ENCODE results near the gene SPINT3.

Gene SPINT3

DNA sequence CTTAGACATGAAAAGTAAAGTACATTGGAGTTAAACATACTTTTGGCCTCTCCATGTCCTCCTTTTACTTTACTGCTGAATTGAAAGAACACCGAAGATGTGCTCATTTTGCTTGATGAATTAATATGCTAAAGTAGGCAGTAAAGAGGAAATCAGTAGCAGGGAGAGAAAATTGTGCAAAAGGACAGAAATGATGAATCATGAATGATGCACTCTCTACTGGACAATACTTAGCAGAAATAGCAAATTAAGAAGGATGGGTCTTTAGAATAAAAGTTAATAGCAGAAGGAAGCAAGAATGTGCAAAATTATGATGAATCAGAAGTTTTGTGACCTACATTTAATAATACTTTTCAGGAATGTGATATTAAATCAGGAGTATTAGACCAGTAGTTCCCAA, 8.4 kb upstream of the SPINT3 start:
- H2AFZ ChIP-seq (ENCODE audit: low read depth, low read length): no peak overlapping the region
- H2BK5ac ChIP-seq (ENCODE audit: low read depth, low read length, poor library complexity, severe bottlenecking): no peak overlapping the region
- no peak overlapping the region for H2BK120ac ChIP-seq (ENCODE audit: low read depth, low read length)
- H3K4me2 ChIP-seq (ENCODE audit: low read length, poor library complexity, severe bottlenecking): no peak overlapping the region
- H3K27me3 ChIP-seq (ENCODE audit: control insufficient read depth in 1 of 2, insufficient read depth in 1 of 2, low read length in 2 of 2): peaks cover 22 to 32% of the 10 kb centered on the region in 2 experiments
- H3K36me3 ChIP-seq (ENCODE audit: control insufficient read depth in 1 of 2, insufficient read depth in 2 of 2, low read depth in 1 of 2, low read length in 2 of 2): no peaks in the 10 kb centered on the region
- no peak overlapping the region for H4K91ac ChIP-seq (ENCODE audit: low read length)
- no peak for DNase-seq
- H3K18ac ChIP-seq (ENCODE audit: low read depth in 1 of 2, low read length in 2 of 2): no peak overlapping the region
- no peak overlapping the region for H4K8ac ChIP-seq (ENCODE audit: low read length)
- no peaks in the 10 kb centered on the region for H3K9me3 ChIP-seq (ENCODE audit: control insufficient read depth, low read length)
- no peak overlapping the region for H3K23ac ChIP-seq (ENCODE audit: low read length in 2 of 2)
- H2BK15ac ChIP-seq (ENCODE audit: low read depth, poor library complexity, severe bottlenecking): no peak overlapping the region
- H2AK5ac ChIP-seq (ENCODE audit: low read length, severe bottlenecking): no peak overlapping the region
- no peak overlapping the region for H3K27ac ChIP-seq (ENCODE audit: low read length, poor library complexity, severe bottlenecking)
- no peak overlapping the region for H3K4me3 ChIP-seq (ENCODE audit: insufficient read depth in 1 of 2, low read depth in 1 of 2, low read length in 2 of 2)
- no peaks in the 10 kb centered on the region for H3K79me1 ChIP-seq (replicated peaks; ENCODE audit: low read length, poor library complexity, severe bottlenecking)
- no peaks in the 10 kb centered on the region for H3K4me1 ChIP-seq (ENCODE audit: control insufficient read depth, insufficient read depth, low read depth, low read length)
- no peak overlapping the region for H3K9ac ChIP-seq (ENCODE audit: low read length)
- no peak overlapping the region for H2BK12ac ChIP-seq (ENCODE audit: low read length in 2 of 2)
- no peak overlapping the region for H3K4ac ChIP-seq (ENCODE audit: low read depth in 1 of 2, low read length in 2 of 2)
- H3K14ac ChIP-seq (ENCODE audit: low read length in 2 of 2): no peak overlapping the region
- 42% methylated on average over 1 of the region's 1 CpG for WGBS

DNA sequence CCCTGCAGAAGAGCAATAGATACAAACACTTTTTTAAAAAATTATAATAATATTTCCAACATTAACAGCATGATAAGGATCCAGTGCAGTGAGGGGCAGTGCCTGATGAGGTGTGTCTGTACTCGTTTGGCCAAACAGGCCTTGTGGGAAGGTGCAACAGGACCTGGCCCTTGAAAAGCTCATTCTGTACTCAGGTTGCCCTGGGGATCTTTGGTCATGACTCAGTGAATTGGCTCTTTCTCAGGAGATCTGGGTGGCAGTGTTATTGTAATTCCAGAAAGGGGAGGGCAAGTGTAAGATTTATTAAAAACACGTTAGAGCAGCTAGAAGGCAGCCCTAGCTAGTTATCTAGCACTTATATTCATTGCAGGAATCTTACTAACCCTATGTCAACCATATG, 2.9 kb upstream of the SPINT3 start:
- WGBS: 65% methylated on average over 1 of the region's 2 CpGs
- H2AK5ac ChIP-seq (ENCODE audit: low read length, severe bottlenecking): no peak overlapping the region
- H3K23ac ChIP-seq (ENCODE audit: low read length in 2 of 2): no peak overlapping the region
- no peak overlapping the region for H4K91ac ChIP-seq (ENCODE audit: low read length)
- H3K9me3 ChIP-seq (ENCODE audit: control insufficient read depth, low read length): no peaks in the 10 kb centered on the region
- H2BK5ac ChIP-seq (ENCODE audit: low read depth, low read length, poor library complexity, severe bottlenecking): no peak overlapping the region
- H3K4ac ChIP-seq (ENCODE audit: low read depth in 1 of 2, low read length in 2 of 2): no peak overlapping the region
- no peak overlapping the region for H2BK120ac ChIP-seq (ENCODE audit: low read depth, low read length)
- no peaks in the 10 kb centered on the region for H3K36me3 ChIP-seq (ENCODE audit: control insufficient read depth in 1 of 2, insufficient read depth in 2 of 2, low read depth in 1 of 2, low read length in 2 of 2)
- H3K4me2 ChIP-seq (ENCODE audit: low read length, poor library complexity, severe bottlenecking): no peak overlapping the region
- H3K4me3 ChIP-seq (ENCODE audit: insufficient read depth in 1 of 2, low read depth in 1 of 2, low read length in 2 of 2): no peak overlapping the region
- no peak overlapping the region for H3K14ac ChIP-seq (ENCODE audit: low read length in 2 of 2)
- H3K27me3 ChIP-seq (ENCODE audit: control insufficient read depth in 1 of 2, insufficient read depth in 1 of 2, low read length in 2 of 2): peaks cover 10 to 42% of the 10 kb centered on the region in 2 experiments
- H3K9ac ChIP-seq (ENCODE audit: low read length): no peak overlapping the region
- H4K8ac ChIP-seq (ENCODE audit: low read length): no peak overlapping the region
- H2BK12ac ChIP-seq (ENCODE audit: low read length in 2 of 2): no peak overlapping the region
- no peak for DNase-seq
- no peak overlapping the region for H3K18ac ChIP-seq (ENCODE audit: low read depth in 1 of 2, low read length in 2 of 2)
- no peak overlapping the region for H2BK15ac ChIP-seq (ENCODE audit: low read depth, poor library complexity, severe bottlenecking)
- no peaks in the 10 kb centered on the region for H3K4me1 ChIP-seq (ENCODE audit: control insufficient read depth, insufficient read depth, low read depth, low read length)
- H2AFZ ChIP-seq (ENCODE audit: low read depth, low read length): no peak overlapping the region
- no peaks in the 10 kb centered on the region for H3K79me1 ChIP-seq (replicated peaks; ENCODE audit: low read length, poor library complexity, severe bottlenecking)
- H3K27ac ChIP-seq (ENCODE audit: low read length, poor library complexity, severe bottlenecking): no peak overlapping the region

DNA sequence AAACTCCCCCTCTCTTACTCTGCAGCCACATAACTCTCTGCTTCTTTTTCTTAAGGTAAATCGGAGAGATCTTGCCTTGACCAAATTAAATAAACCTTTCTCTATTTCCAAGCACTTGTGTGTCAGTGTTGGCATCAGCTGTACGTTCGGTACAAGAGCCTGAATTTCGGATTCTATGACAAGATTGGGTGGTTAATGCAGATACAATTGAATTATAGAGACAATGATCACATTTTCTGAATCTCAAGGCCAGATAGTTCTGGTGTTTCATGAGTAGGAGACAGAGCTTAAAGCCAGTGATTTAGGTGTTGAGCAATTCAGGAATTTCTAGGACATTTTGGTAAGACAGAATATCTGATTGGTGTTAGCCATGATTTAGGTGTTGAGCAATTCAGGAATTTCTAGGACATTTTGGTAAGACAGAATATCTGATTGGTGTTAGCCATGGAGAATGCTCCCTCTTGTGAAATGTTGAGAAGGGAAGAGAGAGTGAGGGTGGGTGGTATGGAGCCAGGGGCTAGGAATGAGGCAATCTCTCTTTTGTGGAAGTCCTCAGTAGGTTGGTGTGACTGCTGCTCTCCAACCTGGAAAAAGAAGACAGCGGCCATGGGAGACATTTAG, 5.1 kb downstream of the SPINT3 start:
- no peaks in the 10 kb centered on the region for H3K79me1 ChIP-seq (replicated peaks; ENCODE audit: low read length, poor library complexity, severe bottlenecking)
- H2BK120ac ChIP-seq (ENCODE audit: low read depth, low read length): no peak overlapping the region
- no peak overlapping the region for H3K9ac ChIP-seq (ENCODE audit: low read length)
- H3K27ac ChIP-seq (ENCODE audit: low read length, poor library complexity, severe bottlenecking): no peak overlapping the region
- no peak overlapping the region for H2BK12ac ChIP-seq (ENCODE audit: low read length in 2 of 2)
- H3K4me2 ChIP-seq (ENCODE audit: low read length, poor library complexity, severe bottlenecking): no peak overlapping the region
- no peak overlapping the region for H3K18ac ChIP-seq (ENCODE audit: low read depth in 1 of 2, low read length in 2 of 2)
- H3K14ac ChIP-seq (ENCODE audit: low read length in 2 of 2): no peak overlapping the region
- no peaks in the 10 kb centered on the region for H3K36me3 ChIP-seq (ENCODE audit: control insufficient read depth in 1 of 2, insufficient read depth in 2 of 2, low read depth in 1 of 2, low read length in 2 of 2)
- no peak overlapping the region for H2BK5ac ChIP-seq (ENCODE audit: low read depth, low read length, poor library complexity, severe bottlenecking)
- H2AFZ ChIP-seq (ENCODE audit: low read depth, low read length): no peak overlapping the region
- peak; percentile 3 for DNase-seq
- H3K4me3 ChIP-seq (ENCODE audit: insufficient read depth in 1 of 2, low read depth in 1 of 2, low read length in 2 of 2): no peak overlapping the region
- H2BK15ac ChIP-seq (ENCODE audit: low read depth, poor library complexity, severe bottlenecking): no peak overlapping the region
- H4K91ac ChIP-seq (ENCODE audit: low read length): no peak overlapping the region
- H3K4ac ChIP-seq (ENCODE audit: low read depth in 1 of 2, low read length in 2 of 2): no peak overlapping the region
- peaks cover 0 to 15% of the 10 kb centered on the region in 2 experiments for H3K27me3 ChIP-seq (ENCODE audit: control insufficient read depth in 1 of 2, insufficient read depth in 1 of 2, low read length in 2 of 2)
- H4K8ac ChIP-seq (ENCODE audit: low read length): no peak overlapping the region
- H2AK5ac ChIP-seq (ENCODE audit: low read length, severe bottlenecking): no peak overlapping the region
- no peaks in the 10 kb centered on the region for H3K9me3 ChIP-seq (ENCODE audit: control insufficient read depth, low read length)
- no peaks in the 10 kb centered on the region for H3K4me1 ChIP-seq (ENCODE audit: control insufficient read depth, insufficient read depth, low read depth, low read length)
- WGBS: 74% methylated on average over 5 of the region's 5 CpGs
- H3K23ac ChIP-seq (ENCODE audit: low read length in 2 of 2): no peak overlapping the region

DNA sequence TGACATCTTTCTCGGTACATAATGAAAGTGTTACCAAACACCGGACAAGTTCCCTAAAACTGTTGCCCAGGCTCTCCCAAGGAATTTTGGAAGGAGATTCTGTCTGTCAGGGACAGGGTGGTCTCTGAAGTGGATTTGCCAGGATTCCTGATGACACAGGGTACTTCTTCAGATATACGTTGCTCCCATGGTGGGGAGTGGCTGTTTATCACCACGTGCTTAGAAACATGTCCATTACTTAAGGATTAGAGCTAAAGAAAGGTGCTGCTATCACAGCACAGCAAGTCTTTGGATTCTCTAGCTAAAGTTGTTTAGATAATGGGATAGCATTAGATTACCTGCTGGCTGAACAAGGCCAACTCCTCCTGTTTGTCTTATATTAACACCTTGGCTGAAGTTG, 6.3 kb downstream of the SPINT3 start:
- Histone ChIP-seq H2BK5ac (ENCODE audit: low read depth, low read length, poor library complexity, severe bottlenecking) (no peak overlapping the region), H2BK12ac (ENCODE audit: low read length in 2 of 2) (no peak overlapping the region), H3K9ac (ENCODE audit: low read length) (no peak overlapping the region), H4K8ac (ENCODE audit: low read length) (no peak overlapping the region), H2AFZ (ENCODE audit: low read depth, low read length) (no peak overlapping the region), H3K4me1 (ENCODE audit: control insufficient read depth, insufficient read depth, low read depth, low read length) (no peaks in the 10 kb centered on the region), H3K4me2 (ENCODE audit: low read length, poor library complexity, severe bottlenecking) (no peak overlapping the region), H4K91ac (ENCODE audit: low read length) (no peak overlapping the region), H2BK120ac (ENCODE audit: low read depth, low read length) (no peak overlapping the region), H3K36me3 (ENCODE audit: control insufficient read depth in 1 of 2, insufficient read depth in 2 of 2, low read depth in 1 of 2, low read length in 2 of 2) (no peaks in the 10 kb centered on the region), H3K79me1 (replicated peaks; ENCODE audit: low read length, poor library complexity, severe bottlenecking) (no peaks in the 10 kb centered on the region), H3K18ac (ENCODE audit: low read depth in 1 of 2, low read length in 2 of 2) (no peak overlapping the region), H2BK15ac (ENCODE audit: low read depth, poor library complexity, severe bottlenecking) (no peak overlapping the region), H3K14ac (ENCODE audit: low read length in 2 of 2) (no peak overlapping the region), H3K27ac (ENCODE audit: low read length, poor library complexity, severe bottlenecking) (no peak overlapping the region), H3K4ac (ENCODE audit: low read depth in 1 of 2, low read length in 2 of 2) (no peak overlapping the region), H3K9me3 (ENCODE audit: control insufficient read depth, low read length) (no peaks in the 10 kb centered on the region), H3K4me3 (ENCODE audit: insufficient read depth in 1 of 2, low read depth in 1 of 2, low read length in 2 of 2) (no peak overlapping the region), H3K23ac (ENCODE audit: low read length in 2 of 2) (no peak overlapping the region), H2AK5ac (ENCODE audit: low read length, severe bottlenecking) (no peak overlapping the region), H3K27me3 (ENCODE audit: control insufficient read depth in 1 of 2, insufficient read depth in 1 of 2, low read length in 2 of 2) (peaks cover 0 to 10% of the 10 kb centered on the region in 2 experiments)
- no peak for DNase-seq
- WGBS: 79% methylated on average over 4 of the region's 4 CpGs
